Measurements from ENCODE around the gene AKNA.

AKNA gene

DNA sequence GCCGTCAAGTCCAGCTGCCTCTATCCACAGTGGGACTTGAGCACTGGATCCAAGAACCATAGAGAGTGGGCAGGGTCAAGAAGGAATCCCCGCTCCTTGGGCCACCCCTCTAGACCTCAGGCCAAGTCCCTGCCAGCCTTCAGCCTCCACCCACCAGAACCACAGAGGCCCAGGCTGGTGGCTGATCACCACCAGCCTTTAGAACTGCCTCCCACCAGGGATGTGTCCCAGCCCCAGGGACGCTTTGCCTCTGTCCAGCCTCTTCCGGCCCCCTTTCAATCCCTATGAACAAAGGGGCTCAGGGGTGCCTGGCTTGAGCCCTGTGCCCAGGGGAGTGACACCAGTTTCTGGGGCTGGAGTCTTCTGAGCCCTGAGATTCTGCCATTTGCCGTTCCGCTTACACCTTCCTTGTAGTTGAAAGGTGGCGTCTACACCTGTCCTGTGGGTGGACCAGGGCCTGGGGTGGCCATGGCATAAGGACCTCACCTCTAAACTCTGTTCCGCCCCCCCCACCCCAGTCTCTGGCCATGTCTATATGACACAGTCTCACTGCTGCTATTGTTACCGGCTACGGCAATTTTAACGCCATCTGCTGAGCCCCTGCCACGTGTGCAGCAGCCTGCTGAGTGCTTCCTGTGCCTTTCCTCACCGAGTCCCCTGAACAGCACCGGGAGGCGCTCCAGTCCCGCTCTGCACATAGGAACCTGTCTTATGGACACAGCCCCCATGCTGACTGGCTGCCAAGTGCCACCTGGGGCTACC lies 100.6 kb downstream of the AKNA start:
- in situ Hi-C loops (cut with MboI; ENCODE audit: low sequenced_read_pairs) = loop anchor here (10.0 to 25.0 kb wide), 2 partner anchors 192 to 550 kb away; partner anchors contain the start of gene KIF12
- no peaks in the 10 kb centered on the region for H3K27me3 ChIP-seq (ENCODE audit: low read depth)
- no peaks in the 10 kb centered on the region for H3K4me1 ChIP-seq
- peaks cover 26% of the 10 kb centered on the region for H3K36me3 ChIP-seq (replicated peaks)
- H3K9me3 ChIP-seq = no peaks in the 10 kb centered on the region
- DNase-seq (ENCODE audit: low spot score in 2 of 2) = no peak
- H3K4me3 ChIP-seq = no peak overlapping the region

DNA sequence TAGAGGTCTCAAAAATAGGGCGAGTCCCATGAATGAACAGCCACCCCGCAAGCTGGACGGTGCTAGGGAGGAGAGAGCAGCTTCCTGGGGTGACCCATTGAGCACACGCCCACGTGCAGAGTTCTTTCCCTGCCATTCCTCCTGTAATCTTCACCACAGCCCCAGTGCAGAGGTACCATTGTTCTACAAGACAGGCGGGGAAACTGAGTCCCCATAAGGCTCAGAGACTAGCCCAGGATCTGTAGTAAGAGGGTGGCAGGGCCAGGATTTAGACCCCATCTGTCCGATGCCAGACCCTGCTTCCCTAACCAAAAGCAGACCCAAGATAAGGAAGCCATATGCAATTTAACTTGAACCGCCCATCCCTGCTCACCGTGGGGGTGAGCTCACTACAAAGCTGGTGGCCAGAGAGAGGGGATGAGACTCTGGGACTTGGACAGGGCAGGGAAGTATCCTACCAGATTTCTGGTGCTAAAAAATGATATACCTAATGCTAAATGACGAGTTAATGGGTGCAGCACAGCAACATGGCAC lies 101.6 kb downstream of the AKNA start:
- in situ Hi-C loops (cut with MboI; ENCODE audit: low sequenced_read_pairs) = loop anchor here (10.0 to 25.0 kb wide), 2 partner anchors 191 to 549 kb away; partner anchors contain the start of gene KIF12
- Histone ChIP-seq H3K9me3 (no peaks in the 10 kb centered on the region), H3K4me3 (no peak overlapping the region), H3K27me3 (ENCODE audit: low read depth) (no peaks in the 10 kb centered on the region), H3K4me1 (no peaks in the 10 kb centered on the region), H3K36me3 (replicated peaks) (peaks cover 20% of the 10 kb centered on the region)
- DNase-seq (ENCODE audit: low spot score in 2 of 2) = no peak

DNA sequence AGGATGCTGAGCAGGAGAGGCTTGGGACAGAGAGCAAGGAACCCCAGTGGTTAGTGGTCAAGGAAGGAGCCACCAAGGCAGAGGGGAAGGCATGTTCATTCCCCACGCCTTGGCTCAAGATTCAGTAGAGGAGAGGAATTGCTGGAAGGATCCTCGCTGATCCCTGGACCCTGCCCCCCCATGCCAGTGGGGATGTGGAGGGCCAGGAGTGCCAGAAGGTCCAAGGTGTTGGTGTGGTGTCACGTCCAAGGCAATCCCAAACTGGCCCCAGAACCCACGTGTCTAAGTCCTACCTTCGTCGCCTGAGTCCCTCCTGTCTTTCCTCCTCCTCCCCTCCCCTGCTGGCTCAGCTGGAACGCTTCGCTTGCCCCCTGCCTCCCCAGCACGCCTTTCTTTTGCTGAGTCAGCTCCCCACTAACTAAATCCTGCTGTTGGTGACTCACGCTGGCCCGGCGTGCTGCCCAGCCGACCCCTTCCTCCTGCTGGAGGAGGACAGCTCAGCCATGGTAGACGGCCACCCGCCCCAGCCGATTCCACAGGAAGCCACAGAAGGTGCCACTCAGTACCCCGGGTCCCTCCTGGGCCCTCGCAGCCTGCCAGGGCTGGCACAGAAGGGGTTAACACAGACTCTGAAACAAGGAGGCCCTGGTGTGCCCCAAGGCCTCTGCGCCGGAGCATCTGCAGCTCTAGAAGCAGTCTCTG lies 102.5 kb downstream of the AKNA start:
- H3K27me3 ChIP-seq (ENCODE audit: low read depth) = no peaks in the 10 kb centered on the region
- H3K4me3 ChIP-seq = no peak overlapping the region
- DNase-seq (ENCODE audit: low spot score in 2 of 2) = no peak
- H3K36me3 ChIP-seq (replicated peaks) = peaks cover 12% of the 10 kb centered on the region
- H3K9me3 ChIP-seq = no peaks in the 10 kb centered on the region
- H3K4me1 ChIP-seq = no peaks in the 10 kb centered on the region
- in situ Hi-C loops (cut with MboI; ENCODE audit: low sequenced_read_pairs) = loop anchor here (10.0 to 25.0 kb wide), 2 partner anchors 191 to 548 kb away; partner anchors contain the start of gene KIF12

DNA sequence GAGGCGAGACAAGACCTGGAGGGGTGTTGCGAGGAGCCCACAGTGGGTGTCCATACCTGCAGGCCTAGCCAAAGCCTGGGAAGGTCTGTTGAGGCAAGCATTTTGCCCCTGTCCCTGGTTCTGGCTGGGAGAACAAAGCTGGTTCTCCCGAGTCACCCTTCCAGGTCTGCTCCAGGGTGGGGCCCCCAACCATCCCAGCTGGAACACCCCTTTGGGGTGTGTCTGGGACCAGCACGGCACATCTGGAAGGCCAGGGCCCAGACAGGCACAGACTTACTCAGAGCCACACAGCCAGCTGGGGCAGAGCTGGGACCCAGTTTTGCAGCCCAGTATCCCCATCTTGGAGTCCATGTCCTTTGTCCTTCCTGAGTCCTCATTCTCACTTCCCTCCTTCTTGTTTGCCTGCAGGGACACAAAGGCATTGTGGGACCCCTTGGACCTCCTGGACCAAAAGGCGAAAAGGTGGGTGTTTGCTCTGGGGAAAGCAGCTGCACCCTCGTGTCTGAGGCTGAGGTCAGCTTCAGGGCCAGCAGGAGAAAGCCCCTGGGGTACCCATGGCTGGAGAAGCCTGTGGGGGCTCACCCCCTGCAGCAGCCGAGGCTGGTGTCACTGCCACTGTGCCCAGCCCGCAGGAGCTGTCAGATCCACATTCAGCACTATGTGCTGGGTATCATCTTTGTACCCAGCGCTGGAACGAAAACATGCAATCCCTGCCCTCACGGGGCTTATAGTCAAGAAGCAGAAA lies 103.3 kb downstream of the AKNA start:
- Histone ChIP-seq H3K4me3 (no peak overlapping the region), H3K27me3 (ENCODE audit: low read depth) (no peaks in the 10 kb centered on the region), H3K9me3 (no peaks in the 10 kb centered on the region), H3K36me3 (replicated peaks) (peaks cover 12% of the 10 kb centered on the region), H3K4me1 (no peaks in the 10 kb centered on the region)
- in situ Hi-C loops (cut with MboI; ENCODE audit: low sequenced_read_pairs) = loop anchor here (10.0 to 25.0 kb wide), 2 partner anchors 190 to 547 kb away; partner anchors contain the start of gene KIF12
- DNase-seq (ENCODE audit: low spot score in 2 of 2) = no peak
